ENCODE data around the gene RABIF. TPM values are rescaled to one million over a fixed set of nuclear protein-coding genes. Genes with fewer than 3 reads are reported as not detected.
"Not testable (repeated sequence)": the region's sequence is repeated elsewhere in the genome, so short reads cannot be mapped to it uniquely, and the experiment has no call there.

The RABIF gene
- 6.2 TPM for polyA plus RNA-seq (ENCODE audit: insufficient read length)

GRCh38 chr1:202888531-202889360, at the start of gene RABIF:
RABIF (minus strand) TSS chr1:202889149; CDS start chr1:202889098, 51 bp downstream.
- peak; percentile 95 for DNase-seq

GRCh38 chr1:202938287-202938925, 49.5 kb upstream of the RABIF start:
- no peak for DNase-seq

GRCh38 chr1:202936409-202936808, 47.5 kb upstream of the RABIF start:
- not testable (repeated sequence) for DNase-seq

- no peak for DNase-seq
Observed at GRCh38 chr1:202935844-202936243, 46.9 kb upstream of the RABIF start.

- no peak for DNase-seq
Observed at GRCh38 chr1:202934755-202935154, 45.8 kb upstream of the RABIF start.

- no peak for DNase-seq
Observed at GRCh38 chr1:202932476-202932875, 43.5 kb upstream of the RABIF start.

GRCh38 chr1:202926581-202927491, 37.9 kb upstream of the RABIF start, which contains the start of gene KLHL12:
KLHL12 (minus strand) TSS chr1:202927234; CDS start chr1:202925162, 2,072 bp downstream.
- DNase-seq: peak; percentile 98

- no peak for DNase-seq
Observed at GRCh38 chr1:202923533-202923932, 34.6 kb upstream of the RABIF start.

- DNase-seq: no peak
Observed at GRCh38 chr1:202919615-202920014, 30.7 kb upstream of the RABIF start.

- DNase-seq: no peak
Observed at GRCh38 chr1:202915146-202915545, 26.2 kb upstream of the RABIF start.

GRCh38 chr1:202912476-202912875, 23.5 kb upstream of the RABIF start:
- not testable (repeated sequence) for DNase-seq

- no peak for DNase-seq
Observed at GRCh38 chr1:202909494-202909893, 20.5 kb upstream of the RABIF start.

- DNase-seq: no peak
Observed at GRCh38 chr1:202908998-202909397, 20.0 kb upstream of the RABIF start.

- no peak for DNase-seq
Observed at GRCh38 chr1:202905331-202905730, 16.4 kb upstream of the RABIF start.

GRCh38 chr1:202903808-202904207, 14.9 kb upstream of the RABIF start:
- DNase-seq: not testable (repeated sequence)

- DNase-seq: no peak
Observed at GRCh38 chr1:202901555-202901954, 12.6 kb upstream of the RABIF start.

- DNase-seq: no peak
Observed at GRCh38 chr1:202892501-202892900, 3.6 kb upstream of the RABIF start.

GRCh38 chr1:202890392-202890791, 1.4 kb upstream of the RABIF start:
- DNase-seq: no peak

GRCh38 chr1:202888221-202888530, 773 bp downstream of the RABIF start:
- no peak for DNase-seq

GRCh38 chr1:202880961-202881460, 7.9 kb downstream of the RABIF start:
- DNase-seq: no peak

- no peak for DNase-seq
Observed at GRCh38 chr1:202880062-202880461, 8.9 kb downstream of the RABIF start.

- no peak for DNase-seq
Observed at GRCh38 chr1:202879128-202879527, 9.8 kb downstream of the RABIF start.

- DNase-seq: no peak
Observed at GRCh38 chr1:202873026-202873425, 15.9 kb downstream of the RABIF start.
